Adrenal gland (tissue), 12 donors: ENCODE measurements around the gene HLA-DRA. TPM values are rescaled to one million over a fixed set of nuclear protein-coding genes. Genes with fewer than 3 reads are reported as not detected.

Experiments
- DNase-seq, 7 donors: peaks; one replicate each; pipeline ENCODE4 v3.0.0-alpha.2; 2019 to 2020
- H3K27ac ChIP-seq, 5 donors: fragments of 200-600 bp; sonication (generic) in 4 of 5; 1 replicate in 3 of 5; 2 replicates in 2 of 5; pipeline versions ENCODE4 v1.5.1 to v1.8.0; 2016 to 2020; ENCODE audit warnings: mild to moderate bottlenecking in 1 of 5
- H3K27me3 ChIP-seq: fragments of 200-600 bp; 2 replicates; pipeline ENCODE4 v1.8.0; 2021
- H3K36me3 ChIP-seq, 2 donors: fragments of 200-600 bp; replicated peaks in 1 of 2; 1 replicate in 1 of 2; 2 replicates in 1 of 2; pipeline versions ENCODE4 v1.5.1 to v1.8.0; 2018 to 2022
- H3K4me1 ChIP-seq, 2 donors: fragments of 200-600 bp; replicated peaks in 1 of 2; 1 replicate in 1 of 2; 2 replicates in 1 of 2; pipeline versions ENCODE4 v1.5.1 to v1.8.0; 2018 to 2021
- H3K4me3 ChIP-seq, 4 donors: fragments of 200-600 bp; sonication (generic) in 3 of 4; one replicate each; pipeline ENCODE4 v1.5.1; 2016 to 2018
- H3K9me3 ChIP-seq, 3 donors: fragments of 200-600 bp; sonication (generic) in 1 of 3; replicated peaks in 1 of 3; 1 replicate in 2 of 3; 2 replicates in 1 of 3; pipeline versions ENCODE4 v1.5.1 to v1.8.0; 2016 to 2021
- CTCF ChIP-seq, 6 experiments: fragments of 450-650 bp in 4 of 6; fragments of 200-600 bp in 2 of 6; sonication (generic) in 1 of 6; IDR thresholded peaks; 1 replicate in 5 of 6; 2 replicates in 1 of 6; pipeline versions ENCODE4 v1.5.1 to v1.8.0; 2016 to 2021; ENCODE audit warnings: antibody characterized with exemption in 6 of 6, mild to moderate bottlenecking in 2 of 6, moderate library complexity in 1 of 6
- POLR2A ChIP-seq, 2 donors: fragments of 450-650 bp; IDR thresholded peaks; one replicate each; pipeline ENCODE4 v1.6.1; 2017; ENCODE audit warnings: antibody characterized with exemption in 2 of 2, mild to moderate bottlenecking in 2 of 2, moderate library complexity in 1 of 2
- WGBS, 4 donors: extraction: QIAGEN DNeasy Blood & Tissue Kit in 2 of 4; methylation state at CpG; one replicate each; pipeline versions ENCODE4 v1.1.5 to v1.1.7; 2013 to 2017; 5-methylcytosine and 5-hydroxymethylcytosine counted together
- intact Hi-C, 2 donors: fragments of 100-400 bp; cut with DNase I; formaldehyde crosslinking; loops; one replicate each; pipeline versions ENCODE4 v1.14.1 to v1.15.0; 2022 to 2023
- polyA plus RNA-seq, 3 donors: library from polyadenylated mRNA; stranded (reverse); fragments of 200-250 nt in 2 of 3; fragments of 350-450 nt in 1 of 3; fragmentation: Illumina TruSeq in 1 of 3; extraction: RNeasy Lipid Tissue Mini Kit (QIAGEN cat#74804) in 1 of 3; gene quantifications; one replicate each; pipeline ENCODE4 v1.2.3, GENCODE V29; 2013 to 2014
- total RNA-seq, 9 donors: library from RNA; depleted of rRNA in 4 of 9; stranded (reverse); fragments of >200 nt in 4 of 9; fragments of 120-200 nt in 1 of 9; fragmentation: NEBNext Ultra II Directional in 1 of 9; extraction: Animal tissue kit (Norgen Biotek cat#: 25700) in 1 of 9; gene quantifications; one replicate each; pipeline versions ENCODE4 v1.1.0 to v1.2.4, GENCODE V29; 2013 to 2023
- donor health status: healthy with polysubstance abuse.
- donor health status: Bipolar disorder and iron deficiency.
- donor health status: DM: yes; HTN: yes; CAD: no.
- donor health status: DM: no; HTN: no; CAD: no.
- donor health status: DM: no; HTN: no; CAD: no.
- donor health status: DM: yes; HTN: yes; CAD: no.

The HLA-DRA gene
- total and polyA plus RNA-seq, 12 donors = 36.8 to 1,447 (median 462) TPM

GRCh38 chr6:32491700-32492099 lies 52.0 kb downstream of the HLA-DRA start:
- H3K27ac ChIP-seq = no peak overlapping the region
- 0 to 3% (median 0%) methylated on average over 1 of the region's 1 CpG for WGBS, 4 donors
- intact Hi-C loops = no loop called here
- H3K4me1 ChIP-seq = no peaks in the 10 kb centered on the region
- no peak overlapping the region for H3K4me3 ChIP-seq
- H3K9me3 ChIP-seq = no peaks in the 10 kb centered on the region
- TF ChIP-seq CTCF (IDR thresholded peaks at IDR 0.05) (no peak), POLR2A (IDR thresholded peaks at IDR 0.05) (no peak)
- no peak for DNase-seq
- H3K27me3 ChIP-seq = no peaks in the 10 kb centered on the region
- H3K36me3 ChIP-seq = no peaks in the 10 kb centered on the region

- DNase-seq = no peak
- intact Hi-C loops = no loop called here
- no peaks in the 10 kb centered on the region for H3K4me1 ChIP-seq
- H3K27me3 ChIP-seq = no peaks in the 10 kb centered on the region
- H3K27ac ChIP-seq = no peak overlapping the region
- no peaks in the 10 kb centered on the region for H3K36me3 ChIP-seq
- no peak for TF ChIP-seq CTCF (IDR thresholded peaks at IDR 0.05)
- TF ChIP-seq POLR2A (IDR thresholded peaks at IDR 0.05) = no peak
- no peaks in the 10 kb centered on the region for H3K9me3 ChIP-seq
- no peak overlapping the region for H3K4me3 ChIP-seq
Measured at GRCh38 chr6:32492351-32492750, 52.7 kb downstream of the HLA-DRA start.

Other genes with a start within 250 kb of the HLA-DRA start
- 100 to 1,000 TPM in 1 of 9 donors, 10 to 100 TPM in 8; 34.4 to 109 (median 53.3) TPM for gene PBX2, start 249.7 kb upstream of the HLA-DRA start, total RNA-seq
- gene PBX2, start 249.7 kb upstream of the HLA-DRA start, polyA plus RNA-seq = 100 to 1,000 TPM in 1 of 3 donors, 10 to 100 TPM in 2; 46.6 to 211 (median 85.1) TPM
- gene GPSM3, start 247.2 kb upstream of the HLA-DRA start, total RNA-seq = 10 to 100 TPM in 8 of 9 donors, 1 to 10 TPM in 1; 3.8 to 40.3 (median 17.6) TPM
- gene GPSM3, start 247.2 kb upstream of the HLA-DRA start, polyA plus RNA-seq = 10 to 100 TPM in 2 of 3 donors, 1 to 10 TPM in 1; 4.8 to 32.2 (median 15.9) TPM
- 10 to 100 TPM in 8 of 9 donors, 1 to 10 TPM in 1; 7.1 to 34.4 (median 17.6) TPM for gene NOTCH4, start 215.8 kb upstream of the HLA-DRA start, total RNA-seq
- gene NOTCH4, start 215.8 kb upstream of the HLA-DRA start, polyA plus RNA-seq = 100 to 1,000 TPM in 1 of 3 donors, 10 to 100 TPM in 1, 1 to 10 TPM in 1; 9.1 to 136 (median 54.2) TPM
- gene TSBP1, start 68.0 kb upstream of the HLA-DRA start, total RNA-seq = not detected
- not detected for gene TSBP1, start 68.0 kb upstream of the HLA-DRA start, polyA plus RNA-seq
- gene BTNL2, start 32.7 kb upstream of the HLA-DRA start, total RNA-seq = under 1 TPM in 1 of 9 donors, not detected in 8; 0.31 TPM
- not detected for gene BTNL2, start 32.7 kb upstream of the HLA-DRA start, polyA plus RNA-seq
- gene HLA-DRB5, start 90.4 kb downstream of the HLA-DRA start, total RNA-seq = 100 to 1,000 TPM in 2 of 9 donors, 10 to 100 TPM in 3, 1 to 10 TPM in 1, under 1 TPM in 1, not detected in 2; 0.55 to 694 (median 29.5) TPM
- 10 to 100 TPM in 1 of 3 donors, under 1 TPM in 2; 0.34 to 27.2 (median 0.48) TPM for gene HLA-DRB5, start 90.4 kb downstream of the HLA-DRA start, polyA plus RNA-seq
- gene HLA-DRB1, start 150.0 kb downstream of the HLA-DRA start, total RNA-seq = 100 to 1,000 TPM in 6 of 9 donors, 10 to 100 TPM in 3; 14.8 to 627 (median 152) TPM
- gene HLA-DRB1, start 150.0 kb downstream of the HLA-DRA start, polyA plus RNA-seq = 100 to 1,000 TPM in 1 of 3 donors, 10 to 100 TPM in 2; 33.1 to 104 (median 69.2) TPM
- gene HLA-DQA1, start 197.5 kb downstream of the HLA-DRA start, total RNA-seq = 100 to 1,000 TPM in 1 of 9 donors, 10 to 100 TPM in 4, 1 to 10 TPM in 3, under 1 TPM in 1; 0.22 to 135 (median 15.0) TPM
- gene HLA-DQA1, start 197.5 kb downstream of the HLA-DRA start, polyA plus RNA-seq = 10 to 100 TPM in 2 of 3 donors, 1 to 10 TPM in 1; 7.4 to 20.1 (median 16.9) TPM
- 100 to 1,000 TPM in 1 of 9 donors, 10 to 100 TPM in 2, 1 to 10 TPM in 6; 1.4 to 208 (median 9.0) TPM for gene HLA-DQB1, start 226.8 kb downstream of the HLA-DRA start, total RNA-seq
- 100 to 1,000 TPM in 2 of 3 donors, 1 to 10 TPM in 1; 8.8 to 189 (median 151) TPM for gene HLA-DQB1, start 226.8 kb downstream of the HLA-DRA start, polyA plus RNA-seq